Measurements from ENCODE around the gene C2orf68.

Gene C2orf68

DNA sequence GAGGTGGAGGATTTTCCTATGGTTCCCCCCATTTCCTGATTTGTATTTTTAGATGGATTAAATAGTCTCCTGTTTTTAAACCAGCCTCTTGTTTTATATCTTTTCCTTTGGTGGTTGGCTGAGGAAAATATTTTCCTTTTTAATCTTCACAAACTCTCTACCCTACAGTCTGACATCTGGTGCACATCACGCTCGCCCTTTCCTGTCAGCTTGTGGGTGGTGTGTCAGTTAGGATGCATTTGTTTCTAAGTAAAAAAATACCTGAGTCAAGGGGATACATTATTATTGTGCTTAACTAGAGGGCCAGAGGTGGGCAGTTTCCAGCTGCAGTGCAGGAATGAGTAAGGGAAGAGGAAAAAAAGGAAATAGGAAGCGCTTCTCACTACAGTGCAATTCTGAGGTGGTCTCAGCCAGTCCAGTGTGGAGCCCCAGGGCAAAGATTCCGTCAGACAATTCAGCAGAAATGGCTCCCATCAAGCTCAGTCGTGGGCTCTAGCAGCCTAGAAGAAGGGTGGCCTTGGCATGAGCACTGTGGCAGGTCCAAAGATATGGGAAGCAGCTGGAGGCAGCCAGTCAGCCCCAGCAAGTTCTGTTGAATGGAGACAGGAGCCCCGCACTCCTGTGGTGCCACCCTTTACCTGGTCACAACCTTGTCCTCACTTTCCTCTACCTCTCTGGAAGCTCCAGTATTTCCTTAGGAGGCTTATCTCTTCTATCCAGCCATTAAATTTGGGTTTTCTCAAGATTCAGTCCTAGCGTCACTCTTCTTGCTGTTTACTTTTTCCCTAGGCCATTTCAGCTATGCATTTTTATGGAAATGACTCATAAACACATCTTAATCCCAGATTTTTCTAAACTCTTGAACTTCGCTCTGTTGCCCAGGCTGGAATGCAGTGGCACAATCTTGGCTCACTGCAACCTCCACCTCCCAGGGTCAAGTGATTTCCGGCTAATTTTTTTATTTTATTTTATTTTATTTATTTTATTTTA is 37.6 kb upstream of the C2orf68 start:
- H3K36me3 ChIP-seq (ENCODE audit: control insufficient read depth, insufficient read depth, low read length), result peaks cover 22% of the 10 kb centered on the region
- no peaks in the 10 kb centered on the region for H3K27me3 ChIP-seq (ENCODE audit: control insufficient read depth, insufficient read depth, low read length)
- H3K4me3 ChIP-seq (ENCODE audit: low read length), result no peak overlapping the region
- no peaks in the 10 kb centered on the region for H3K4me1 ChIP-seq (ENCODE audit: control insufficient read depth, insufficient read depth, low read length)
- no peaks in the 10 kb centered on the region for H3K9me3 ChIP-seq (ENCODE audit: control insufficient read depth, low read length)
- H3K9ac ChIP-seq (ENCODE audit: low read length), result no peak overlapping the region

DNA sequence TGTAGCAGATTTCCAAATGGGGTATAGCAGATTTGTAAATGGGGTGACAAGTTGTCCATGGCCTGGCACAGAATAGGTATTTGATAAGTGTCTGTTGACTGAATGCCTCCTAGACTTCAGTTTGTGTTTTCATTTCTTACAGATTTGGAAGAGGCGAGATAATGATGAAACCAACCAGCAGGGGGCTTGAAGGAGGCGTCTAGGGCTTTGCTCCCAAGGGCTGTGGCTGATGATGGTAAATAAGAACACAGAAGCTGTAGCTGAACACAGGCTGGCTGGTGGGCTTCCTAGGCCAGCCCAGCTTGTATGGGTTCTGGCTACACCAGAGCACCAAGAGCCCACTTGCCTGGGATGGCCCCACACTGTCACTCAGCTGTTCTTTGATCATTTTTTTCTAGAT is 36.8 kb upstream of the C2orf68 start:
- Histone ChIP-seq H3K9me3 (ENCODE audit: control insufficient read depth, low read length) (no peaks in the 10 kb centered on the region), H3K4me3 (ENCODE audit: low read length) (no peak overlapping the region), H3K36me3 (ENCODE audit: control insufficient read depth, insufficient read depth, low read length) (peaks cover 22% of the 10 kb centered on the region), H3K27me3 (ENCODE audit: control insufficient read depth, insufficient read depth, low read length) (no peaks in the 10 kb centered on the region), H3K4me1 (ENCODE audit: control insufficient read depth, insufficient read depth, low read length) (no peaks in the 10 kb centered on the region), H3K9ac (ENCODE audit: low read length) (no peak overlapping the region)

- peaks cover 22% of the 10 kb centered on the region for H3K36me3 ChIP-seq (ENCODE audit: control insufficient read depth, insufficient read depth, low read length)
- H3K9ac ChIP-seq (ENCODE audit: low read length), result no peak overlapping the region
- H3K4me3 ChIP-seq (ENCODE audit: low read length), result no peak overlapping the region
- H3K27me3 ChIP-seq (ENCODE audit: control insufficient read depth, insufficient read depth, low read length), result no peaks in the 10 kb centered on the region
- no peaks in the 10 kb centered on the region for H3K9me3 ChIP-seq (ENCODE audit: control insufficient read depth, low read length)
- no peaks in the 10 kb centered on the region for H3K4me1 ChIP-seq (ENCODE audit: control insufficient read depth, insufficient read depth, low read length)
Measured at GRCh38 chr2:85647823-85648526, 36.1 kb upstream of the C2orf68 start.

DNA sequence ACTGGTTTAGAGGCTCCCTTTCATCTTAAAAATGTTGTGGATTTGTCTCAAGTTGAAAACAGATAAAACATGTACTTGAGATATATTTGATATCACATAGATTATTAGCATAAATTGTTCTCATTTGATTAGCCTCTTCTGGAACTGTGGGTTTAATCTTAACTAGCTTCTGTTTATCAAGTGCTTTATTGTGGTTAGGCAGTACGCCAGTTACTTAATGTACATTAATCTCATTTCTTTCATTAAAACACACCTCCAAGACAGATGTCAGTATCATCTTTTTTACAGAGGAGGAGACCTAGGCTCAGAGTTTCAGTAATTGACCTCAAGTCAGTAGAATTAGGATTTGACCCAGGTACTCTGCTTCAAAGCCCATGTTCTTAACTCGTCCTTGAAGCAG is 34.3 kb upstream of the C2orf68 start:
- Histone ChIP-seq H3K4me3 (ENCODE audit: low read length) (no peak overlapping the region), H3K27me3 (ENCODE audit: control insufficient read depth, insufficient read depth, low read length) (no peaks in the 10 kb centered on the region), H3K36me3 (ENCODE audit: control insufficient read depth, insufficient read depth, low read length) (peaks cover 22% of the 10 kb centered on the region), H3K9ac (ENCODE audit: low read length) (no peak overlapping the region), H3K9me3 (ENCODE audit: control insufficient read depth, low read length) (no peaks in the 10 kb centered on the region), H3K4me1 (ENCODE audit: control insufficient read depth, insufficient read depth, low read length) (no peaks in the 10 kb centered on the region)

DNA sequence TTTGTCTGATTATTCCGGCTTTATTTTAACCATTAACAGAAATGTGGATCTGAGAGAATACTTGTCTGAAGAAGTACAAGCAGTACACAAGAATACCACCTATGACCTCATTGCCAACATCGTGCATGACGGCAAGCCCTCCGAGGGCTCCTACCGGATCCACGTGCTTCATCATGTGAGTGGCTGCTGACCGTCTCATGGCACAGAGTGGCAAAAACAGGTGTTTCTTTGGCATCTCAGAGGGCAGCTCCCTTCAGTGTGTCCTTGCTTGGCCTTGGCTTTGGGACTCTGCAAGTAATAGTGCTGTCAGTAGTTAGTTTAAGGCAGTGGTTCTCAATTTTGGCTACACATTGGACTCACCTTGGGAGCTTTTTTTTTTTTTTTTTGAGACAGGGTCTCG is 33.0 kb upstream of the C2orf68 start:
- no peaks in the 10 kb centered on the region for H3K27me3 ChIP-seq (ENCODE audit: control insufficient read depth, insufficient read depth, low read length)
- H3K36me3 ChIP-seq (ENCODE audit: control insufficient read depth, insufficient read depth, low read length), result peaks cover 22% of the 10 kb centered on the region
- no peak overlapping the region for H3K9ac ChIP-seq (ENCODE audit: low read length)
- H3K9me3 ChIP-seq (ENCODE audit: control insufficient read depth, low read length), result no peaks in the 10 kb centered on the region
- no peak overlapping the region for H3K4me3 ChIP-seq (ENCODE audit: low read length)
- H3K4me1 ChIP-seq (ENCODE audit: control insufficient read depth, insufficient read depth, low read length), result no peaks in the 10 kb centered on the region

- peaks cover 11% of the 10 kb centered on the region for H3K36me3 ChIP-seq (ENCODE audit: control insufficient read depth, insufficient read depth, low read length)
- no peaks in the 10 kb centered on the region for H3K4me1 ChIP-seq (ENCODE audit: control insufficient read depth, insufficient read depth, low read length)
- H3K4me3 ChIP-seq (ENCODE audit: low read length), result no peak overlapping the region
- H3K9ac ChIP-seq (ENCODE audit: low read length), result no peak overlapping the region
- H3K9me3 ChIP-seq (ENCODE audit: control insufficient read depth, low read length), result no peaks in the 10 kb centered on the region
- no peaks in the 10 kb centered on the region for H3K27me3 ChIP-seq (ENCODE audit: control insufficient read depth, insufficient read depth, low read length)
Measured at GRCh38 chr2:85642725-85643124, 30.9 kb upstream of the C2orf68 start.

GRCh38 chr2:85635636-85636035 is 23.8 kb upstream of the C2orf68 start:
- Histone ChIP-seq H3K36me3 (ENCODE audit: control insufficient read depth, insufficient read depth, low read length) (no peaks in the 10 kb centered on the region), H3K9ac (ENCODE audit: low read length) (no peak overlapping the region), H3K4me3 (ENCODE audit: low read length) (no peak overlapping the region), H3K27me3 (ENCODE audit: control insufficient read depth, insufficient read depth, low read length) (no peaks in the 10 kb centered on the region), H3K9me3 (ENCODE audit: control insufficient read depth, low read length) (no peaks in the 10 kb centered on the region), H3K4me1 (ENCODE audit: control insufficient read depth, insufficient read depth, low read length) (no peaks in the 10 kb centered on the region)

- no peaks in the 10 kb centered on the region for H3K36me3 ChIP-seq (ENCODE audit: control insufficient read depth, insufficient read depth, low read length)
Measured at GRCh38 chr2:85635011-85635410, 23.1 kb upstream of the C2orf68 start.

DNA sequence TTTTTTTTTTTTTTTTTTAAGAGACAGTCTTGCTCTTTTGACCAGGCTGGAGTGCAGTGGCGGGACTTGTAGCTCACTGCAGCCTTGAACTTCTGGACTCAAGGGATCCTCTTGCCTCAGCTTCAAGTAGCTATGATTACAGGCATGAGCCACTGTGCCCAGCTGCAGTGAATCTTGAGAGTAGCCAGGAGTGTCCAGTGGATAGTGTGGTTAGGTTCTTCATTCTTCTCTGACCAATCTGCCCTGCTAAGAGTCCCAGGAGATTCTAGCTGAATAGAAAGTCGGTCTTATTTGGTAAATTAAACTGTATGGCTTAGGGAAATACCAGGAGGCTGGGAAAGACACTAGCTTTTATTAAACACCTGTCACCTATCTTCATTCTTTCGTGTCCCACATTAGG is 19.4 kb upstream of the C2orf68 start:
- no peak overlapping the region for H3K4me3 ChIP-seq (ENCODE audit: low read length)
- no peaks in the 10 kb centered on the region for H3K27me3 ChIP-seq (ENCODE audit: control insufficient read depth, insufficient read depth, low read length)
- H3K9me3 ChIP-seq (ENCODE audit: control insufficient read depth, low read length), result no peaks in the 10 kb centered on the region
- H3K4me1 ChIP-seq (ENCODE audit: control insufficient read depth, insufficient read depth, low read length), result no peaks in the 10 kb centered on the region
- no peaks in the 10 kb centered on the region for H3K36me3 ChIP-seq (ENCODE audit: control insufficient read depth, insufficient read depth, low read length)
- H3K9ac ChIP-seq (ENCODE audit: low read length), result no peak overlapping the region

More at GRCh38 chr2:85635011-85635410, 23.1 kb upstream of the C2orf68 start:
- H3K4me1 ChIP-seq (ENCODE audit: control insufficient read depth, insufficient read depth, low read length), result no peaks in the 10 kb centered on the region
- H3K9ac ChIP-seq (ENCODE audit: low read length), result no peak overlapping the region
- H3K9me3 ChIP-seq (ENCODE audit: control insufficient read depth, low read length), result no peaks in the 10 kb centered on the region
- no peaks in the 10 kb centered on the region for H3K27me3 ChIP-seq (ENCODE audit: control insufficient read depth, insufficient read depth, low read length)
- H3K4me3 ChIP-seq (ENCODE audit: low read length), result no peak overlapping the region

GRCh38 chr2:85628658-85629057 is 16.8 kb upstream of the C2orf68 start:
- Histone ChIP-seq H3K9me3 (ENCODE audit: control insufficient read depth, low read length) (no peaks in the 10 kb centered on the region), H3K9ac (ENCODE audit: low read length) (no peak overlapping the region), H3K4me3 (ENCODE audit: low read length) (no peak overlapping the region), H3K36me3 (ENCODE audit: control insufficient read depth, insufficient read depth, low read length) (peaks cover 8% of the 10 kb centered on the region), H3K4me1 (ENCODE audit: control insufficient read depth, insufficient read depth, low read length) (no peaks in the 10 kb centered on the region), H3K27me3 (ENCODE audit: control insufficient read depth, insufficient read depth, low read length) (no peaks in the 10 kb centered on the region)

- no peak overlapping the region for H3K4me3 ChIP-seq (ENCODE audit: low read length)
- H3K27me3 ChIP-seq (ENCODE audit: control insufficient read depth, insufficient read depth, low read length), result no peaks in the 10 kb centered on the region
- no peak overlapping the region for H3K9ac ChIP-seq (ENCODE audit: low read length)
- H3K36me3 ChIP-seq (ENCODE audit: control insufficient read depth, insufficient read depth, low read length), result peaks cover 11% of the 10 kb centered on the region
- H3K4me1 ChIP-seq (ENCODE audit: control insufficient read depth, insufficient read depth, low read length), result no peaks in the 10 kb centered on the region
- no peaks in the 10 kb centered on the region for H3K9me3 ChIP-seq (ENCODE audit: control insufficient read depth, low read length)
Measured at GRCh38 chr2:85623991-85624390, 12.1 kb upstream of the C2orf68 start.

- Histone ChIP-seq H3K4me3 (ENCODE audit: low read length) (no peak overlapping the region), H3K9ac (ENCODE audit: low read length) (no peak overlapping the region), H3K36me3 (ENCODE audit: control insufficient read depth, insufficient read depth, low read length) (peaks cover 11% of the 10 kb centered on the region), H3K4me1 (ENCODE audit: control insufficient read depth, insufficient read depth, low read length) (peaks cover 9% of the 10 kb centered on the region), H3K9me3 (ENCODE audit: control insufficient read depth, low read length) (no peaks in the 10 kb centered on the region), H3K27me3 (ENCODE audit: control insufficient read depth, insufficient read depth, low read length) (no peaks in the 10 kb centered on the region)
Measured at GRCh38 chr2:85621338-85621737, 9.5 kb upstream of the C2orf68 start.
